CD4-positive, alpha-beta memory T cell (primary cell): Measurements from ENCODE around the gene DIAPH2. TPM values are rescaled to one million over a fixed set of nuclear protein-coding genes. Genes with fewer than 3 reads are reported as not detected.

Experiments used
- CTCF ChIA-PET: fragments of 350-600 bp; sonication (Branson Sonifier 250); formaldehyde crosslinking; loops from one replicate; lab custom pipeline; 2021; ENCODE audit warnings: inconsistent platforms; ENCODE audit not compliant: partially characterized antibody; lab: Charles Lee
- POLR2A ChIA-PET: fragments of 350-600 bp; sonication (Branson Sonifier 250); formaldehyde crosslinking; loops from one replicate; lab custom pipeline; 2021; ENCODE audit not compliant: partially characterized antibody; lab: Charles Lee
- DNase-seq, 5 donors: peaks; one replicate each; pipeline versions ENCODE4 v3.0.0 to v3.0.0-alpha.2; 2020 to 2022; ENCODE audit warnings: mixed read lengths in 1 of 5
- H3K27ac ChIP-seq: one replicate; pipeline ENCODE4 v1.7.0; 2013; ENCODE audit warnings: low read depth, low read length
- H3K27me3 ChIP-seq: 2 replicates; pipeline ENCODE4 v1.7.0; 2013; ENCODE audit warnings: mild to moderate bottlenecking, low read length, moderate library complexity; ENCODE audit not compliant: insufficient read depth
- H3K36me3 ChIP-seq: 2 replicates; pipeline ENCODE4 v1.7.0; 2013; ENCODE audit warnings: mild to moderate bottlenecking, low read length, moderate library complexity; ENCODE audit not compliant: insufficient read depth
- H3K4me1 ChIP-seq: 2 replicates; pipeline ENCODE4 v1.7.0; 2013; ENCODE audit warnings: mild to moderate bottlenecking, low read length, moderate library complexity; ENCODE audit not compliant: insufficient read depth
- H3K4me3 ChIP-seq, 2 donors: one replicate each; pipeline ENCODE4 v1.7.0; 2013; ENCODE audit warnings: low read length in 2 of 2, mild to moderate bottlenecking in 1 of 2
- H3K9me3 ChIP-seq, 2 donors: one replicate each; pipeline ENCODE4 v1.7.0; 2013; ENCODE audit warnings: low read length in 2 of 2, control low read depth in 1 of 2; ENCODE audit not compliant: control insufficient read depth in 1 of 2
- H3K27ac Mint-ChIP-seq, 7 donors: one replicate each; pipeline ENCODE4 v1.8.0; 2020 to 2021; ENCODE audit warnings: mixed read lengths in 7 of 7, mild to moderate bottlenecking in 6 of 7, inconsistent platforms in 3 of 7, moderate library complexity in 3 of 7
- H3K27me3 Mint-ChIP-seq, 2 donors: one replicate each; pipeline ENCODE4 v1.8.0; 2020 to 2021; ENCODE audit warnings: mixed read lengths in 2 of 2
- H3K36me3 Mint-ChIP-seq, 2 donors: one replicate each; pipeline ENCODE4 v1.8.0; 2020 to 2021; ENCODE audit warnings: mixed read lengths in 2 of 2, inconsistent platforms in 1 of 2, mild to moderate bottlenecking in 1 of 2
- H3K4me1 Mint-ChIP-seq, 4 donors: one replicate each; pipeline ENCODE4 v1.8.0; 2020 to 2021; ENCODE audit warnings: mixed read lengths in 4 of 4, mild to moderate bottlenecking in 1 of 4
- H3K4me3 Mint-ChIP-seq, 8 donors: one replicate each; pipeline ENCODE4 v1.8.0; 2020 to 2021; ENCODE audit warnings: mixed read lengths in 8 of 8, mild to moderate bottlenecking in 7 of 8, moderate library complexity in 6 of 8, inconsistent platforms in 3 of 8
- H3K9me3 Mint-ChIP-seq, 8 donors: one replicate each; pipeline ENCODE4 v1.8.0; 2020 to 2021; ENCODE audit warnings: mixed read lengths in 8 of 8, mild to moderate bottlenecking in 5 of 8, inconsistent platforms in 3 of 8, moderate library complexity in 1 of 8
- intact Hi-C: fragments of 100-400 bp; cut with micrococcal nuclease; formaldehyde crosslinking; loops from one replicate; pipeline ENCODE4 v1.15.1; 2023
- polyA plus RNA-seq, 2 donors: library from polyadenylated mRNA; unstranded; fragments of 300-500 nt; fragmentation: Illumina TruSeq; gene quantifications; one replicate each; pipeline ENCODE4 v1.2.3, GENCODE V29; 2021
- total RNA-seq, 2 experiments: library from RNA; stranded (reverse); gene quantifications; one replicate each; pipeline ENCODE4 v1.2.3, GENCODE V29; 2021

DIAPH2 gene
- total and polyA plus RNA-seq, 4 experiments from 2014 or later, result 9.6 to 13.8 (median 11.6) TPM

GRCh38 chrX:97311066-97311778 lies 626.6 kb downstream of the DIAPH2 start:
- Histone ChIP-seq H3K4me3 (no peak overlapping the region), H3K36me3 (no peaks in the 10 kb centered on the region), H3K27ac (no peak overlapping the region), H3K9me3 (no peaks in the 10 kb centered on the region), H3K27me3 (no peaks in the 10 kb centered on the region), H3K4me1 (no peaks in the 10 kb centered on the region)
- H3K4me1 Mint-ChIP-seq, result no peaks in the 10 kb centered on the region
- intact Hi-C loops, result no loop called here
- H3K27me3 Mint-ChIP-seq, result no peaks in the 10 kb centered on the region
- H3K36me3 Mint-ChIP-seq, result peaks cover 0 to 2% of the 10 kb centered on the region in 2 donors
- ChIA-PET CTCF (no interaction called here), POLR2A (no interaction called here)
- H3K9me3 Mint-ChIP-seq, result no peaks in the 10 kb centered on the region
- no peak overlapping the region for H3K27ac Mint-ChIP-seq
- DNase-seq, result no peak
- H3K4me3 Mint-ChIP-seq, result no peak overlapping the region

- CTCF ChIA-PET, result no interaction called here
- POLR2A ChIA-PET, result no interaction called here
- H3K36me3 ChIP-seq, result no peaks in the 10 kb centered on the region
These were observed 629.7 kb downstream of the DIAPH2 start for GRCh38 chrX:97314345-97314744.

GRCh38 chrX:97315939-97316338 lies 631.3 kb downstream of the DIAPH2 start:
- no peak overlapping the region for H3K27ac Mint-ChIP-seq
- H3K27ac ChIP-seq, result no peak overlapping the region
- POLR2A ChIA-PET, result no interaction called here
- no peaks in the 10 kb centered on the region for H3K4me1 Mint-ChIP-seq
- H3K9me3 Mint-ChIP-seq, result no peaks in the 10 kb centered on the region
- H3K4me3 Mint-ChIP-seq, result no peak overlapping the region
- no peaks in the 10 kb centered on the region for H3K4me1 ChIP-seq
- no peaks in the 10 kb centered on the region for H3K27me3 Mint-ChIP-seq
- intact Hi-C loops, result no loop called here
- H3K9me3 ChIP-seq, result no peaks in the 10 kb centered on the region
- peaks cover 0 to 2% of the 10 kb centered on the region in 2 donors for H3K36me3 Mint-ChIP-seq
- H3K4me3 ChIP-seq, result no peak overlapping the region
- CTCF ChIA-PET, result no interaction called here
- H3K27me3 ChIP-seq, result no peaks in the 10 kb centered on the region
- H3K36me3 ChIP-seq, result no peaks in the 10 kb centered on the region
- no peak for DNase-seq

More at GRCh38 chrX:97314345-97314744, 629.7 kb downstream of the DIAPH2 start:
- H3K36me3 Mint-ChIP-seq, result peaks cover 0 to 2% of the 10 kb centered on the region in 2 donors
- intact Hi-C loops, result no loop called here
- H3K4me1 Mint-ChIP-seq, result no peaks in the 10 kb centered on the region
- no peak overlapping the region for H3K27ac ChIP-seq
- no peaks in the 10 kb centered on the region for H3K27me3 ChIP-seq
- no peaks in the 10 kb centered on the region for H3K9me3 ChIP-seq
- no peak overlapping the region for H3K27ac Mint-ChIP-seq
- H3K4me3 Mint-ChIP-seq, result no peak overlapping the region
- no peaks in the 10 kb centered on the region for H3K9me3 Mint-ChIP-seq
- no peak for DNase-seq
- H3K4me1 ChIP-seq, result no peaks in the 10 kb centered on the region
- H3K27me3 Mint-ChIP-seq, result no peaks in the 10 kb centered on the region
- no peak overlapping the region for H3K4me3 ChIP-seq

GRCh38 chrX:97320305-97320704 lies 635.7 kb downstream of the DIAPH2 start:
- no peak for DNase-seq
- intact Hi-C loops, result no loop called here
- Histone ChIP-seq H3K9me3 (no peaks in the 10 kb centered on the region), H3K27ac (no peak overlapping the region), H3K36me3 (no peaks in the 10 kb centered on the region), H3K4me3 (no peak overlapping the region), H3K27me3 (no peaks in the 10 kb centered on the region), H3K4me1 (no peaks in the 10 kb centered on the region)
- no peaks in the 10 kb centered on the region for H3K27me3 Mint-ChIP-seq
- no peak overlapping the region for H3K4me3 Mint-ChIP-seq
- H3K4me1 Mint-ChIP-seq, result no peaks in the 10 kb centered on the region
- ChIA-PET POLR2A (no interaction called here), CTCF (interaction anchor here (0.7 kb wide), 1 partner anchor 644 kb away, joined by 3 read pairs; no protein-coding TSS in a partner anchor)
- no peaks in the 10 kb centered on the region for H3K9me3 Mint-ChIP-seq
- no peaks in the 10 kb centered on the region for H3K36me3 Mint-ChIP-seq
- H3K27ac Mint-ChIP-seq, result no peak overlapping the region

- no peaks in the 10 kb centered on the region for H3K36me3 ChIP-seq
- no peaks in the 10 kb centered on the region for H3K9me3 Mint-ChIP-seq
- no peaks in the 10 kb centered on the region for H3K4me1 ChIP-seq
- no peaks in the 10 kb centered on the region for H3K4me1 Mint-ChIP-seq
- H3K27me3 ChIP-seq, result no peaks in the 10 kb centered on the region
- DNase-seq, result no peak
- no peaks in the 10 kb centered on the region for H3K27me3 Mint-ChIP-seq
- no peak overlapping the region for H3K4me3 ChIP-seq
- no peak overlapping the region for H3K4me3 Mint-ChIP-seq
- intact Hi-C loops, result no loop called here
- ChIA-PET CTCF (no interaction called here), POLR2A (no interaction called here)
- no peaks in the 10 kb centered on the region for H3K9me3 ChIP-seq
- no peak overlapping the region for H3K27ac Mint-ChIP-seq
- no peaks in the 10 kb centered on the region for H3K36me3 Mint-ChIP-seq
- H3K27ac ChIP-seq, result no peak overlapping the region
These were observed 637.8 kb downstream of the DIAPH2 start for GRCh38 chrX:97322401-97322800.

- Mint-ChIP-seq H3K9me3 (no peaks in the 10 kb centered on the region), H3K36me3 (no peaks in the 10 kb centered on the region), H3K27me3 (no peaks in the 10 kb centered on the region), H3K4me3 (no peak overlapping the region), H3K4me1 (no peaks in the 10 kb centered on the region), H3K27ac (no peak overlapping the region)
- no peaks in the 10 kb centered on the region for H3K4me1 ChIP-seq
- H3K27ac ChIP-seq, result no peak overlapping the region
- CTCF ChIA-PET, result no interaction called here
- DNase-seq, result no peak
- no peak overlapping the region for H3K4me3 ChIP-seq
- H3K36me3 ChIP-seq, result no peaks in the 10 kb centered on the region
- no peaks in the 10 kb centered on the region for H3K27me3 ChIP-seq
- POLR2A ChIA-PET, result no interaction called here
- intact Hi-C loops, result no loop called here
- H3K9me3 ChIP-seq, result no peaks in the 10 kb centered on the region
These were observed 641.8 kb downstream of the DIAPH2 start for GRCh38 chrX:97326456-97326855.

GRCh38 chrX:97328853-97329390 lies 644.3 kb downstream of the DIAPH2 start:
- H3K9me3 Mint-ChIP-seq, result no peaks in the 10 kb centered on the region
- H3K4me3 Mint-ChIP-seq, result no peak overlapping the region
- peaks cover 0 to 3% of the 10 kb centered on the region in 2 donors for H3K36me3 Mint-ChIP-seq
- Histone ChIP-seq H3K4me1 (no peaks in the 10 kb centered on the region), H3K36me3 (no peaks in the 10 kb centered on the region), H3K27me3 (no peaks in the 10 kb centered on the region), H3K4me3 (no peak overlapping the region), H3K9me3 (no peaks in the 10 kb centered on the region), H3K27ac (no peak overlapping the region)
- intact Hi-C loops, result no loop called here
- no peak overlapping the region for H3K27ac Mint-ChIP-seq
- ChIA-PET POLR2A (no interaction called here), CTCF (no interaction called here)
- H3K4me1 Mint-ChIP-seq, result no peaks in the 10 kb centered on the region
- DNase-seq, result no peak
- H3K27me3 Mint-ChIP-seq, result no peaks in the 10 kb centered on the region
